ENCODE measurements around the gene NPTN.
A peak's percentile ranks its signal among the peaks of the same experiment; 100 is the strongest.

DNA sequence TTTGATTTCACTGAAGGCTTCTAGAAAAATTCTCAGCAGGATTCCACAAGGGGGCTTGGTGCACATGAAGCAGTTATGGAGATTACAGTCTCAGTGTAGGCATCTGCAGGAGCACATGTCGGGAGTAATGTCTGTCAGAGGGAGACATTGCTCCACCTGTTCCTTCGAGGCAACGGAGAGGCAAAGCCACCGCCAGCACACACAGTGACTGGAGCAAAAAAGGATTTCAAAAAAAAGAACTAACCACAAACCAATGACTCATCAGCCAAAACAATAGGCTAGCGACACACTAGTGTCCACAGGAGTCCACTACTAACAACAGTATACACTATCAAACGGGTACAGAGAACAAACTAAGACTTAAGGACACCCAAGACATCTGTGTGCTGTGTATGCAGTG, 68.9 kb downstream of the NPTN start:
- TF ChIP-seq, protein P1, sequence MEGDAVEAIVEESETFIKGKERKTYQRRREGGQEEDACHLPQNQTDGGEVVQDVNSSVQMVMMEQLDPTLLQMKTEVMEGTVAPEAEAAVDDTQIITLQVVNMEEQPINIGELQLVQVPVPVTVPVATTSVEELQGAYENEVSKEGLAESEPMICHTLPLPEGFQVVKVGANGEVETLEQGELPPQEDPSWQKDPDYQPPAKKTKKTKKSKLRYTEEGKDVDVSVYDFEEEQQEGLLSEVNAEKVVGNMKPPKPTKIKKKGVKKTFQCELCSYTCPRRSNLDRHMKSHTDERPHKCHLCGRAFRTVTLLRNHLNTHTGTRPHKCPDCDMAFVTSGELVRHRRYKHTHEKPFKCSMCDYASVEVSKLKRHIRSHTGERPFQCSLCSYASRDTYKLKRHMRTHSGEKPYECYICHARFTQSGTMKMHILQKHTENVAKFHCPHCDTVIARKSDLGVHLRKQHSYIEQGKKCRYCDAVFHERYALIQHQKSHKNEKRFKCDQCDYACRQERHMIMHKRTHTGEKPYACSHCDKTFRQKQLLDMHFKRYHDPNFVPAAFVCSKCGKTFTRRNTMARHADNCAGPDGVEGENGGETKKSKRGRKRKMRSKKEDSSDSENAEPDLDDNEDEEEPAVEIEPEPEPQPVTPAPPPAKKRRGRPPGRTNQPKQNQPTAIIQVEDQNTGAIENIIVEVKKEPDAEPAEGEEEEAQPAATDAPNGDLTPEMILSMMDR (IDR thresholded peaks at IDR 0.05) = peak in 1 of 6 experiments; percentile 5
- no peak for TF ChIP-seq POLR2A (IDR thresholded peaks at IDR 0.05)
